ENCODE results near the gene BCAS3.
"Not testable (repeated sequence)": the region's sequence is repeated elsewhere in the genome, so short reads cannot be mapped to it uniquely, and the experiment has no call there.

Gene BCAS3

GRCh38 chr17:60677308-60678117, at the start of gene BCAS3:
TSS of gene BCAS3 (plus strand) at chr17:60677851.
- FAIRE-seq: peak; percentile 98
- peak; percentile 100 for DNase-seq (ENCODE audit: insufficient read length, low spot score)

- DNase-seq (ENCODE audit: insufficient read length, low spot score) (no peak), FAIRE-seq (no peak)
Observed at GRCh38 chr17:60628252-60628889, 49.3 kb upstream of the BCAS3 start.

GRCh38 chr17:60629120-60629519, 48.5 kb upstream of the BCAS3 start:
- no peak for DNase-seq (ENCODE audit: insufficient read length, low spot score)
- FAIRE-seq: peak; percentile 70

- DNase-seq (ENCODE audit: insufficient read length, low spot score): no peak
- FAIRE-seq: no peak
Observed at GRCh38 chr17:60630352-60630751, 47.3 kb upstream of the BCAS3 start.

GRCh38 chr17:60631119-60631518, 46.5 kb upstream of the BCAS3 start:
- FAIRE-seq: peak; percentile 68
- DNase-seq (ENCODE audit: insufficient read length, low spot score): no peak

- DNase-seq (ENCODE audit: insufficient read length, low spot score): no peak
- no peak for FAIRE-seq
Observed at GRCh38 chr17:60637683-60638082, 40.0 kb upstream of the BCAS3 start.

- FAIRE-seq (no peak), DNase-seq (ENCODE audit: insufficient read length, low spot score) (no peak)
Observed at GRCh38 chr17:60639019-60639330, 38.7 kb upstream of the BCAS3 start.

- peak; percentile 23 for FAIRE-seq
- no peak for DNase-seq (ENCODE audit: insufficient read length, low spot score)
Observed at GRCh38 chr17:60640503-60640902, 37.1 kb upstream of the BCAS3 start.

- DNase-seq (ENCODE audit: insufficient read length, low spot score) (no peak), FAIRE-seq (no peak)
Observed at GRCh38 chr17:60641126-60641525, 36.5 kb upstream of the BCAS3 start.

GRCh38 chr17:60641810-60642220, 35.8 kb upstream of the BCAS3 start:
- FAIRE-seq (no peak), DNase-seq (ENCODE audit: insufficient read length, low spot score) (peak; percentile 83)

GRCh38 chr17:60645918-60646523, 31.6 kb upstream of the BCAS3 start:
- no peak for DNase-seq (ENCODE audit: insufficient read length, low spot score)
- FAIRE-seq: no peak

- no peak for FAIRE-seq
- DNase-seq (ENCODE audit: insufficient read length, low spot score): no peak
Observed at GRCh38 chr17:60646701-60647100, 30.9 kb upstream of the BCAS3 start.

- no peak for DNase-seq (ENCODE audit: insufficient read length, low spot score)
- FAIRE-seq: peak; percentile 60
Observed at GRCh38 chr17:60647705-60648104, 29.9 kb upstream of the BCAS3 start.

GRCh38 chr17:60652454-60653247, 25.0 kb upstream of the BCAS3 start:
- DNase-seq (ENCODE audit: insufficient read length, low spot score) (no peak), FAIRE-seq (no peak)

- FAIRE-seq (no peak), DNase-seq (ENCODE audit: insufficient read length, low spot score) (no peak)
Observed at GRCh38 chr17:60653569-60653968, 24.1 kb upstream of the BCAS3 start.

GRCh38 chr17:60656499-60656898, 21.2 kb upstream of the BCAS3 start:
- peak; percentile 42 for FAIRE-seq
- DNase-seq (ENCODE audit: insufficient read length, low spot score): no peak

GRCh38 chr17:60659156-60659555, 18.5 kb upstream of the BCAS3 start:
- DNase-seq (ENCODE audit: insufficient read length, low spot score) (no peak), FAIRE-seq (no peak)

GRCh38 chr17:60661489-60661888, 16.2 kb upstream of the BCAS3 start:
- FAIRE-seq (no peak), DNase-seq (ENCODE audit: insufficient read length, low spot score) (no peak)

GRCh38 chr17:60664022-60664421, 13.6 kb upstream of the BCAS3 start:
- FAIRE-seq (no peak), DNase-seq (ENCODE audit: insufficient read length, low spot score) (no peak)

GRCh38 chr17:60665602-60666001, 12.0 kb upstream of the BCAS3 start:
- no peak for DNase-seq (ENCODE audit: insufficient read length, low spot score)
- FAIRE-seq: peak; percentile 66

- DNase-seq (ENCODE audit: insufficient read length, low spot score); FAIRE-seq: not testable (repeated sequence)
Observed at GRCh38 chr17:60668741-60669140, 8.9 kb upstream of the BCAS3 start.

Data from HTR-8/SVneo (cell line).